Caki2 (cell line): ENCODE results near the gene GPR85. TPM values are rescaled to one million over a fixed set of nuclear protein-coding genes. Genes with fewer than 3 reads are reported as not detected.
"Not testable (repeated sequence)": the region's sequence is repeated elsewhere in the genome, so short reads cannot be mapped to it uniquely, and the experiment has no call there.

Source experiments
- DNase-seq: peaks from one replicate; pipeline ENCODE4 v3.0.0-alpha.2; 2015; ENCODE audit warnings: low read depth
- in situ Hi-C: cut with HindIII; loops from 2 replicates; pipeline ENCODE4 v1.10.0; 2016; ENCODE audit warnings: low sequenced_read_pairs, low pct_unique_long_range_greater_than_20kb, mixed read lengths
- total RNA-seq: library from RNA; depleted of rRNA; stranded (reverse); fragments of >200 nt; shearing (Covaris generic); gene quantifications from 2 replicates; pipeline ENCODE4 v1.2.3, GENCODE V29; 2014; ENCODE audit warnings: low replicate concordance

Gene GPR85
- total RNA-seq, 1 experiment from 2014 or later = not detected

DNA sequence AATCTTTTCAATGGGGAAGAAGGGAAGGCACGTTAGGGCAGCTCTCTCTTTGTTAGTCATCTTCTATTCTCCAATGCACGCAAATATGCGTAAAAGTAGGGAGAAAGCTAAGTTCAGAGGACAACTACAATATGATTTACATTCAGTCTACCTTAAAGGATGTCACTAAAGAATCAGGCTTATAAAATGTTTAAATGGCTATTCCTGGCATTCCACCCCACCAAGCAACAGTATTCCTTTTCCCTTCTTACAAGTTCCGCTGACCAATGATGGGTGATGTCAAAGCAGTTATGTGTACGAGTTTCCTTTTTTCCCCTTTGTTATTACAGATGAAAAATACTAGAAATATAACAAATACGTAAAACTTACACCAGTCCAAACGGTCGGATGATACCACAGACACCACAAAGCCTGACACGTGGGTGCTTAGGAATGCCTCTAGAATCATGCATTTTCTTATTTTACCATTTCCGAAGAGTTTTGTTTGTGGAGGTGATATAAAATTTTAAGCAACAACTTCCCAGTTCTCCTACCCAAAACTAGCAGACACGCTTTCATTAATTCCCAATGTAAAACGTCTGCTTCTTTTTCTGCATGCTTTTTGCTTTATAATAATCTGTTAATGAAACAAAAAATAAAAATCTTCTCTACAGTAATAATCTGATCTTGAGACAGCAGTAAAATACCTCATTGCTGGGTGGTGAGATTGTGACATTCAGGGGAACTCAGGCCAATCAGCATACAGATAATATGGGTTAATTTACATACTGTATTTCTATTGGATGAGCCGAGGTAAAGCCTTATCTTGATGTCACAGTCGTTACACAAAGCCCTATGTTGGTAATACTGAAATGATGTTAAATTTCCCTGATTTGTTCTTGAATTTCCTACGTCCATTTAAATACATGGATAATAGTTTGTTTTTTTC is 708 bp upstream of the GPR85 start:
- peak; percentile 76 for DNase-seq
- in situ Hi-C loops = no loop called here

GRCh38 chr7:113085781-113086390 is 741 bp downstream of the GPR85 start:
- DNase-seq = no peak
- in situ Hi-C loops = no loop called here

DNA sequence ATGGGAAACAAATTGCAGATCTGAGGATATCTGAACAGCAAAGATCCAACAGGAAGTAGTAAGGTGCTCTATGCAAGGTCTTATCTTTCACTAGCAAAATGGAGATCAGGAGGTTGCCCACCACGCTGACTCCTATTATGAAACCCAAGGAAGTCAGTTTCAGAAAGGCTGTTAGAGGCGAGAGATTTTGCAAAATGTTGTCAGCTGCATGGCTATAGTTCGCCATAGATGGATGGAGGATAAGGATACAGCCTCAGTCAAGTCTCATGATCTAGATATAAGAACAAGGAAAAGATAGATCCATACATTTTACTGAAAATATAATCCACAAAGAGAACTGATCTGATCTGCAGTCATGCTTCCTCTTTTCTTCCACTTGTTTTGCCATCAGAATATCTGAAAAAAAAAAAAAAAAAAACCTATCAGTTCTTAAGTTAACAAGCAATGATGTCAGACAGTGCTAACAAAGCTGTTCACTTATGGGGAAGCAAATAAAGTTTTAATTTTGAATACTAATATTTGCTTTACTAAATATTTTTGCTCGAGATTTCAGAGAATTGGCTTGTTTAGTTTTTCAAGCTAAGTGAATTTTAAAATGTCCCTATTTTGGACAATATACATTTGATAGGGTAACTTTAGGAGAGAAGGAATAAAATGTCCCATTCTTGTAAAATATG is 2.0 kb downstream of the GPR85 start:
- no peak for DNase-seq
- in situ Hi-C loops = no loop called here

DNA sequence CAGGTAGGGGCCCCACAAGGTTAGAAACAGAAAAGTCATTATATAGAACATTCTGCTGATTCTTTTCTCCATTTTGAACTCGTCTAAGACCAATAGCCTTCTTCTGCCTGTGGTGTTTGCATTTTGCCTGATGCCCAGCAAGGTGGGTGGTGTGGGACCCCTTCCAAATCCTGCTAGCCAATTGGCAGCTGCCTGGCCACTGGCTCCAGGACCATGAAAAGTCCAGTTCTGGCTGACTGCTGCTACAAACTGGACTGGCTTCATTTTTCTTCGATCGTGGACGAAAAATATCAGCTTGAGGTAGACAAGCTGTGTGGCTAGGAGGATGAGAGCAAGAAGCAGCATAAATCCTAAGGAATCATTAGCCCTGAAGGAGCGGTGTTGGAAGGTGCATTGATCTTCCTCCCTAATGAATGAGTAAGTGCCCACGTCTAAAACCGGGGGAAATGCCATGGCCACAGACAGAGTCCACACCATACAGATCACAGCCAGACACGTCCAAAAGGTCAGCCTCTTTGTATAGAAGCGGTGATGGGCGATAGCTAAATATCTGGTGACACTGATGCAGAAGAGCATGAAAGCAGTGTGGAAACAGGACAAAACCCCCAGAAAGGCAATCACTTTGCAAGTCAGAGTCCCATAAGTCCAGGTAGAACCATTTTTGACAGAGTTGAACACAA is 2.7 kb downstream of the GPR85 start:
- no peak for DNase-seq
- in situ Hi-C loops = no loop called here

GRCh38 chr7:113083132-113083815 is 3.4 kb downstream of the GPR85 start:
- in situ Hi-C loops = no loop called here
- DNase-seq = no peak

DNA sequence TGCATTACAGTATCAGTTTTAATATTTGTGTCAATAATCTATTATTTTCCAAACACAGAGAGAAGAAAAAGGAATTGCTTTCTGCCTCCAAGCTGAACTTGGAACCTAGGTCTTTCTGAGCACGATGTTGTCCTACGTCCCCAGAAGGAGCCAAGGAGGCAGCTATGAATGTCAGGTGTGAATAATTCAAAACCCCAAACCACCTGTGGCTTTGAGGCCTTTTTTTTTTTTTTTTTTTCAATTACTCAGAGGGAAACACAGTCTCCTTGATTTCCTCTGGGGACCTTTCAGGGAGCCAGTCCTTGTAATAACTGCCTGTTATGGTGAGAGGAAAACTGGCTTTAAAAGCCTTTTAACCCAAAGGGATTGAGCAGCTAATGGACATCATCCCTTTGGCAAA is 8.3 kb downstream of the GPR85 start:
- in situ Hi-C loops = no loop called here
- no peak for DNase-seq

DNA sequence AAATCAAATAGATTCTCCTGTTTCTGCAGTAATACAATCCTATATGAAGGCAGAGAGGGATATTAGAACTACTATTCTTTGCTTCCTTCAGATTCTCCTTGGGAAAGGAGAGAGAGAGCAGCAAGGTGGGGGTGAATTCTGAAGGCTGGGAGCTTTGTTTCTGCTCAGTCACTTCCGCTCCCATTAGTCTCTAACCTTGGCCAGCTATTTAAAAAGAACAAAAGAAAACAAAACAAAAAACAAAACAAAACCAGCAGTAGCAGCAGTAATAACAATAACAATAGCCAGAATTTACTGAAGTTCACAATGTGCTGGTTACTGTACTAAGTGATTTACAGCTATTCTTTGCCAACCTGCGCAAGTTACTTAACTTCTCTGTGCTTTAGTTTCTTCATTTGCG is 9.9 kb downstream of the GPR85 start:
- in situ Hi-C loops = no loop called here
- no peak for DNase-seq

- in situ Hi-C loops = no loop called here
- DNase-seq = no peak
These were observed 15.2 kb downstream of the GPR85 start for GRCh38 chr7:113071465-113071864.

DNA sequence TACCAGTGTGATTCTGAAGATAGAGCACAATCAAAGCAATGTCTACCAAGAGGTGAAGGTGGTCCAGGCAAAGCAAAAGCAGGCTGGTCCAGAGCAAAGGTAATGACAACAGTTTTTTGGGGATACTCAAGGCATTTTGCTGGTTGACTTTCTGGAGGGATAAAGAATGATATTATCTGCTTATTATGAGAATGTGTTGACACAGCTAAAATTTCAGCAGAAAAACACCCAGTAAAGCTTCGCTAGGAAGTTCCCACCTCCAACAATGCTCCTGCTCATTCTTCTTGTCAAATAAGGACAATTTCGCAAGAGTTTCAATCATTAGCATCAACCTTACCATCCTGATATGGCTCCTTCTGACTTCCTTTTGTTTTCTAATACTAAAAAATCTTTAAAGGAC is 24.1 kb downstream of the GPR85 start:
- in situ Hi-C loops = no loop called here
- DNase-seq = no peak

DNA sequence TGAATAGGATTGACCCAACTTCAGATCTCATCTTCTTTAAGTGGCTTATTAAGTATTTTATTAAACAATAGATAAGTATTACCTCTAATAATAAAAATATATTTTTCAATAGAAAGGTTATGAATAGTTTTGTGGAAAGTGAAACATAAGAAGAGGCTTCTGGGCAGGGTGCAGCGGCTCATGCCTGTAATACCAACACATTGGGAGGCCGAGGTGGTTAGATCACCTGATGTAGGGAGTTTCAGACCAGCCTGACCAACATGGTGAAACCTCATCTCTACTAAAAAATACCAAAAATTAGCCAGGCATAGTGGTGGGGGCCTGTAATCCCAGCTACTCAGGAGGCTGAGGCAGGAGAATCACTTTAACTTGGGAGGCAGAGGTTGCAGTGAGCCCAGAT is 26.5 kb downstream of the GPR85 start:
- in situ Hi-C loops = no loop called here

DNA sequence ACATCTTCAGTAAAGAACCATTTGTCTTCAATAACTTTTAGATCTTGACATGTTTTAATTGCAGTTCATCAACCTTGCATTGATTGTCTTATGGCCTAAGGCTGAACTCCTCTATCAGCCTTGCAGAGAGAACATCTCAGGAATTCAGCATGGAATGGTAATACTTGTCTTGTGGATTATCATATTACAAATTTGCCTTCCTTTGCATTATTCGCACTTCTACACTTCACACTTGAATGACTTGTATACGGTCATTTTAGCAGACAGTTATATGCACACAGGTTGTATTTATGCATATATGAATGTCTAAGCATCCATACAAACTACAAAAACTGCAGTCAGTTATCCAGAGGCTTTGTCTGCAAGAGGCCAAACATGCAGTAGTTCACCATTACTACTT is 31.7 kb downstream of the GPR85 start:
- no peak for DNase-seq

More for the DNA sequence above, 26.5 kb downstream of the GPR85 start:
- no peak for DNase-seq

GRCh38 chr7:113054272-113054671 is 32.4 kb downstream of the GPR85 start:
- in situ Hi-C loops, DNase-seq: not testable (repeated sequence)

More for the DNA sequence above, 31.7 kb downstream of the GPR85 start:
- in situ Hi-C loops = no loop called here

GRCh38 chr7:113049221-113049620 is 37.4 kb downstream of the GPR85 start:
- in situ Hi-C loops = not testable (repeated sequence)

GRCh38 chr7:113046453-113046852 is 40.2 kb downstream of the GPR85 start:
- no peak for DNase-seq
- in situ Hi-C loops = no loop called here

More at GRCh38 chr7:113049221-113049620, 37.4 kb downstream of the GPR85 start:
- DNase-seq = not testable (repeated sequence)

- in situ Hi-C loops = no loop called here
- no peak for DNase-seq
These were observed 41.2 kb downstream of the GPR85 start for GRCh38 chr7:113045379-113045778.

DNA sequence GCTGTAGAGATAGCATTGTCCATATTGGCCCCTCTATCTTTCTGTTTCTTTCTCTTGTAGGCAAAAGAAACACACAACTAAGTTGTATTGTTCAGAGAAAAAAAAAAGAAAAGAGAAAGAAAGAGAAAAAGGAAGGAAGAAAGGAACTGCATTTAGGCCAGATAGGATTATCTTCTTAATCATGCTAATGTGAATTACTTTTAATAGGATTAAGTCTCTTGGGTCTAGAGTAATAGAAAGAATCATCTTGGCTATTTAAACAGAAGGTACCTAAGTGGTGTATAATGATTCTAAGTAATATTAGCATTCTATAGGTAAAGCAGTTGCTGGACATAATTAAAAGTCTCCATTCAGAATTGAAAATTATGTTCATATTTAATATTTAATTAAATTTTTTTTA is 42.2 kb downstream of the GPR85 start:
- in situ Hi-C loops = no loop called here
- DNase-seq = no peak

- in situ Hi-C loops = no loop called here
- no peak for DNase-seq
These were observed 45.8 kb downstream of the GPR85 start for GRCh38 chr7:113040849-113041248.

- no peak for DNase-seq
- in situ Hi-C loops = no loop called here
These were observed 52.7 kb downstream of the GPR85 start for GRCh38 chr7:113033959-113034358.
